ENCODE results near the gene FBLN2.

DNA sequence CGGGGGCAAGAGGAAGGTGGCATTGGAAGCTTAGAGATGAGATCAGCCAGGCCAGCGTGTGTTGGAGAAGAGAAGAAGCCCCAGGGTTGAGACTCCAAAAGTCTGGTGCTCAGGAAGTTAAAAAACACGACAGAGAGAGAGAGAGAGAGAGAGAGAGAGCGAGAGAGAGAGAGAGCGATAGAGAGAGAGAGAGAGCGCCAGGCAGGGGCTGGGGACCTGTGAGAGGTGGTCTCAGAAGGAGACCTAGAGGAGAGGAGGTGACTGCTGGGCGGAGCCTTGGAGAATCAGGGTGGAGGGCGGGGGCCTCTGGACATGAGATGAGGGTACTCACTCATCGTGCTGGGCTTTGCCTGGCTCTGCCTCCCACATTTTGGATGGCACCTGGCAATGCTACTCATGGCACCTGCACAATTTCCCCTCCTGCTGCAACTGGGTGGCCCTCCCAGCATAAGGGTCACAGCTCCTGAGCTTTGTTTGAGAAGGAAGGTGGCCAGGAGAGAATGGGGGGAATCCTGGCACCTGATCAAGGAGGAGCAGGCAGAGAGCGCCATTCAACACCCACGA is 51.0 kb downstream of the FBLN2 start:
- TF ChIP-seq POLR2A (IDR thresholded peaks at IDR 0.05), result no peak
- TF ChIP-seq, protein P1, sequence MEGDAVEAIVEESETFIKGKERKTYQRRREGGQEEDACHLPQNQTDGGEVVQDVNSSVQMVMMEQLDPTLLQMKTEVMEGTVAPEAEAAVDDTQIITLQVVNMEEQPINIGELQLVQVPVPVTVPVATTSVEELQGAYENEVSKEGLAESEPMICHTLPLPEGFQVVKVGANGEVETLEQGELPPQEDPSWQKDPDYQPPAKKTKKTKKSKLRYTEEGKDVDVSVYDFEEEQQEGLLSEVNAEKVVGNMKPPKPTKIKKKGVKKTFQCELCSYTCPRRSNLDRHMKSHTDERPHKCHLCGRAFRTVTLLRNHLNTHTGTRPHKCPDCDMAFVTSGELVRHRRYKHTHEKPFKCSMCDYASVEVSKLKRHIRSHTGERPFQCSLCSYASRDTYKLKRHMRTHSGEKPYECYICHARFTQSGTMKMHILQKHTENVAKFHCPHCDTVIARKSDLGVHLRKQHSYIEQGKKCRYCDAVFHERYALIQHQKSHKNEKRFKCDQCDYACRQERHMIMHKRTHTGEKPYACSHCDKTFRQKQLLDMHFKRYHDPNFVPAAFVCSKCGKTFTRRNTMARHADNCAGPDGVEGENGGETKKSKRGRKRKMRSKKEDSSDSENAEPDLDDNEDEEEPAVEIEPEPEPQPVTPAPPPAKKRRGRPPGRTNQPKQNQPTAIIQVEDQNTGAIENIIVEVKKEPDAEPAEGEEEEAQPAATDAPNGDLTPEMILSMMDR (IDR thresholded peaks at IDR 0.05), result no peak
